Measurements from ENCODE around the gene PGC.

- TF ChIP-seq SP1 (IDR thresholded peaks at IDR 0.05) (no peak), FOXA1 (IDR thresholded peaks at IDR 0.05) (no peak), HDGF (IDR thresholded peaks at IDR 0.05; ENCODE audit: borderline replicate concordance) (no peak), ELF4 (IDR thresholded peaks at IDR 0.05) (no peak), BHLHE40 (IDR thresholded peaks at IDR 0.05; ENCODE audit: borderline replicate concordance) (no peak)
Measured at GRCh38 chr6:41712651-41713103, 34.5 kb downstream of the PGC start.
